A549 (cell line): ENCODE data around the gene ABHD12B. TPM values are rescaled to one million over a fixed set of nuclear protein-coding genes. Genes with fewer than 3 reads are reported as not detected.
A peak's percentile ranks its signal among the peaks of the same experiment; 100 is the strongest.

Experiments used
- ATAC-seq, 2 experiments: fragments of 200-7000 bp in 1 of 2; fragments of >200 bp in 1 of 2; cut with Nextera tagmentation in 1 of 2; cut with Tn5 transposase in 1 of 2; 3 replicates each; pipeline versions ENCODE4 v1.8.0 to v1.9.1; 2018 to 2020; ENCODE audit warnings: mild to moderate bottlenecking in 1 of 2, moderate library complexity in 1 of 2
- CTCF ChIA-PET: fragments of 300-600 bp; sonication (Branson Sonifier 250); formaldehyde crosslinking; extraction: SDS; loops from one replicate; lab custom pipeline; 2021; ENCODE audit warnings: antibody characterized with exemption, inconsistent platforms; lab: Yijun Ruan, JAX
- POLR2A ChIA-PET: fragments of 350-600 bp; formaldehyde crosslinking; extraction: SDS; loops from one replicate; lab custom pipeline; 2021; ENCODE audit warnings: antibody characterized with exemption, inconsistent platforms; lab: Yijun Ruan, JAX
- DNase-seq, 2 experiments: peaks; one replicate each; pipeline versions ENCODE4 v3.0.0 to v3.0.0-alpha.2; 2011 to 2016; ENCODE audit warnings: low read depth in 1 of 2, low spot score in 1 of 2
- FAIRE-seq: peaks from 2 replicates; lab custom pipeline; 2011; peaks lifted over from hg19 to GRCh38; lab: Jason Lieb, UNC
- H3K27ac ChIP-seq, 2 experiments: fragments of >200 bp; sonication (Bioruptor Twin); formaldehyde crosslinking; 3 replicates each; pipeline ENCODE4 v1.5.1; 2016 to 2017
- H3K4me1 ChIP-seq: fragments of >200 bp; sonication (Bioruptor Twin); formaldehyde crosslinking; 3 replicates; pipeline ENCODE4 v1.6.1; 2016
- H3K4me2 ChIP-seq: fragments of >200 bp; sonication (Bioruptor Twin); formaldehyde crosslinking; 3 replicates; pipeline ENCODE4 v1.6.1; 2016
- H3K4me3 ChIP-seq: fragments of >200 bp; sonication (Bioruptor Twin); formaldehyde crosslinking; 3 replicates; pipeline ENCODE4 v1.5.1; 2016
- H3K9me3 ChIP-seq: fragments of >200 bp; sonication (Bioruptor Twin); formaldehyde crosslinking; 3 replicates; pipeline ENCODE4 v1.6.1; 2016
- CBX2 ChIP-seq: fragments of 200-600 bp; sonication (generic); IDR thresholded peaks from 2 replicates; pipeline ENCODE4 v1.6.1; 2016; ENCODE audit warnings: low read depth, mild to moderate bottlenecking, borderline replicate concordance
- CEBPB ChIP-seq, 2 experiments: fragments of >200 bp in 1 of 2; sonication (Bioruptor Twin) in 1 of 2; formaldehyde crosslinking in 1 of 2; IDR thresholded peaks; 2 replicates each; pipeline ENCODE4 v1.6.1; 2012 to 2016
- CHD2 ChIP-seq: fragments of 150-350 bp; IDR thresholded peaks from 2 replicates; pipeline ENCODE4 v1.6.1; 2014; ENCODE audit warnings: low read length; ENCODE audit not compliant: partially characterized antibody
- EHMT2 ChIP-seq: fragments of 200-600 bp; sonication (generic); IDR thresholded peaks from 2 replicates; pipeline ENCODE4 v1.6.1; 2016; ENCODE audit warnings: antibody characterized with exemption, low read depth, mild to moderate bottlenecking, moderate library complexity
- EP300 ChIP-seq, 2 experiments: fragments of >200 bp; sonication (Bioruptor Twin); formaldehyde crosslinking; IDR thresholded peaks; 2 replicates in 1 of 2; 3 replicates in 1 of 2; pipeline ENCODE4 v1.6.1; 2016 to 2017
- FOSB ChIP-seq: fragments of 250-450 bp; sonication (Bioruptor Pico); IDR thresholded peaks from 2 replicates; pipeline ENCODE4 v1.5.0; 2020; ENCODE audit warnings: mild to moderate bottlenecking, moderate library complexity
- FOSL2 ChIP-seq, 2 experiments: fragments of 450-650 bp in 1 of 2; fragments of >200 bp in 1 of 2; sonication (Bioruptor Twin) in 1 of 2; formaldehyde crosslinking; IDR thresholded peaks; 2 replicates each; pipeline versions ENCODE4 v1.5.0 to v1.6.1; 2016 to 2020; ENCODE audit warnings: mild to moderate bottlenecking in 1 of 2, moderate library complexity in 1 of 2
- GATA3 ChIP-seq: IDR thresholded peaks from 2 replicates; pipeline ENCODE4 v1.6.1; 2012; ENCODE audit warnings: borderline replicate concordance
- HDAC2 ChIP-seq: fragments of 200-600 bp; sonication (generic); IDR thresholded peaks from 2 replicates; pipeline ENCODE4 v1.6.1; 2016
- HOXB5 ChIP-seq: fragments of 250-450 bp; sonication (Bioruptor Pico); IDR thresholded peaks from 2 replicates; pipeline ENCODE4 v1.5.0; 2020; ENCODE audit warnings: mild to moderate bottlenecking, moderate library complexity
- JUN ChIP-seq, 2 experiments: fragments of >200 bp; sonication (Bioruptor Twin); formaldehyde crosslinking; IDR thresholded peaks; 2 replicates in 1 of 2; 3 replicates in 1 of 2; pipeline ENCODE4 v1.6.1; 2016 to 2017
- JUNB ChIP-seq: fragments of >200 bp; sonication (Bioruptor Twin); formaldehyde crosslinking; IDR thresholded peaks from 2 replicates; pipeline ENCODE4 v1.6.1; 2016
- MAFK ChIP-seq: fragments of 450-650 bp; IDR thresholded peaks from 2 replicates; pipeline ENCODE4 v1.6.1; 2014; ENCODE audit not compliant: partially characterized antibody
- MAZ ChIP-seq: fragments of 150-350 bp; IDR thresholded peaks from 2 replicates; pipeline ENCODE4 v1.6.1; 2014; ENCODE audit warnings: antibody characterized with exemption, low read depth, low read length, borderline replicate concordance
- MYC ChIP-seq: IDR thresholded peaks from 2 replicates; pipeline ENCODE4 v1.6.1; 2012; ENCODE audit warnings: mild to moderate bottlenecking, inconsistent platforms, low read length, improper control_type of control experiment, borderline replicate concordance
- NFE2L2 ChIP-seq: fragments of 150-350 bp; conservative IDR thresholded peaks from 2 replicates; pipeline ENCODE4 v1.6.1; 2014; ENCODE audit warnings: low read length
- NR3C1 ChIP-seq: fragments of >200 bp; sonication (Bioruptor Twin); formaldehyde crosslinking; IDR thresholded peaks from 3 replicates; pipeline ENCODE4 v1.6.1; 2017
- PHF8 ChIP-seq: fragments of 200-600 bp; sonication (generic); IDR thresholded peaks from 2 replicates; pipeline ENCODE4 v1.6.1; 2016; ENCODE audit warnings: low read depth, mild to moderate bottlenecking, antibody characterized with exemption, moderate library complexity, borderline replicate concordance
- POLR2A ChIP-seq: IDR thresholded peaks from 2 replicates; pipeline ENCODE4 v1.6.1; 2012; ENCODE audit warnings: mild to moderate bottlenecking, low read length
- RARB ChIP-seq: fragments of 250-450 bp; sonication (Bioruptor Pico); IDR thresholded peaks from 2 replicates; pipeline ENCODE4 v1.8.0; 2021; ENCODE audit warnings: mild to moderate bottlenecking, moderate library complexity
- RCOR1 ChIP-seq: fragments of 150-350 bp; IDR thresholded peaks from 2 replicates; pipeline ENCODE4 v1.6.1; 2014; ENCODE audit warnings: antibody characterized with exemption, low read length, low read depth
- RFX5 ChIP-seq: fragments of 450-650 bp; IDR thresholded peaks from 2 replicates; pipeline ENCODE4 v1.7.1; 2014; ENCODE audit warnings: antibody characterized with exemption, mild to moderate bottlenecking, moderate library complexity
- RNF2 ChIP-seq: fragments of 200-600 bp; sonication (generic); IDR thresholded peaks from 2 replicates; pipeline ENCODE4 v1.6.1; 2016; ENCODE audit warnings: low read depth, mild to moderate bottlenecking, antibody characterized with exemption, moderate library complexity, borderline replicate concordance
- TFCP2L1 ChIP-seq: fragments of 250-450 bp; sonication (Bioruptor Pico); IDR thresholded peaks from 2 replicates; pipeline ENCODE4 v1.5.0; 2021; ENCODE audit warnings: mild to moderate bottlenecking
- TP53 ChIP-seq: fragments of 250-450 bp; sonication (Bioruptor Pico); IDR thresholded peaks from 2 replicates; pipeline ENCODE4 v1.5.0; 2021; ENCODE audit warnings: mild to moderate bottlenecking, moderate library complexity
- ZC3H11A ChIP-seq: fragments of 450-650 bp; IDR thresholded peaks from 2 replicates; pipeline ENCODE4 v1.6.1; 2014; ENCODE audit warnings: antibody characterized with exemption, mild to moderate bottlenecking
- ZNF302 ChIP-seq: fragments of 250-450 bp; sonication (Bioruptor Pico); IDR thresholded peaks from 2 replicates; pipeline ENCODE4 v1.9.0; 2021; ENCODE audit warnings: inconsistent platforms, mild to moderate bottlenecking, moderate library complexity
- ZSCAN20 ChIP-seq: fragments of 250-450 bp; sonication (Bioruptor Pico); IDR thresholded peaks from 2 replicates; pipeline ENCODE4 v1.8.0; 2022; ENCODE audit warnings: mild to moderate bottlenecking, moderate library complexity
- WGBS: methylation state at CpG from one replicate; pipeline ENCODE4 v1.1.6; 2017; ENCODE audit errors: missing lambda C conversion rate; 5-methylcytosine and 5-hydroxymethylcytosine counted together
- polyA plus RNA-seq, 4 experiments: library from polyadenylated mRNA; depleted of rRNA in 3 of 4; stranded (reverse); fragments of >200 nt; fragmentation: RNase III in 1 of 4; extraction: RNeasy Plus Mini Kit Qiagen cat#74134 plus additional on column Dnase treatment in 1 of 4; gene quantifications; 2 replicates in 3 of 4; 3 replicates in 1 of 4; pipeline ENCODE4 v1.2.3, GENCODE V29; 2011 to 2017
- TF ChIP-seq, protein P1 (sequence below): fragments of >200 bp; sonication (Bioruptor Twin); formaldehyde crosslinking; IDR thresholded peaks from 2 replicates; pipeline ENCODE4 v1.6.1; 2016
- TF ChIP-seq, protein P2 (sequence below): fragments of >200 bp; sonication (Bioruptor Twin); formaldehyde crosslinking; IDR thresholded peaks from 3 replicates; pipeline ENCODE4 v1.6.1; 2016
- TF ChIP-seq, protein P3 (sequence below): IDR thresholded peaks from 2 replicates; pipeline ENCODE4 v1.6.1; 2012
- TF ChIP-seq, protein P4 (sequence below): fragments of 200-600 bp; sonication (generic); IDR thresholded peaks from 2 replicates; pipeline ENCODE4 v1.6.1; 2016; ENCODE audit warnings: antibody characterized with exemption, mild to moderate bottlenecking, moderate library complexity
- TF ChIP-seq, protein P5 (sequence below): IDR thresholded peaks from 2 replicates; pipeline ENCODE4 v1.6.1; 2012

ABHD12B gene
- polyA plus RNA-seq, 2 of the 4 experiments (the other 2 are of a cell fraction) = not detected

DNA sequence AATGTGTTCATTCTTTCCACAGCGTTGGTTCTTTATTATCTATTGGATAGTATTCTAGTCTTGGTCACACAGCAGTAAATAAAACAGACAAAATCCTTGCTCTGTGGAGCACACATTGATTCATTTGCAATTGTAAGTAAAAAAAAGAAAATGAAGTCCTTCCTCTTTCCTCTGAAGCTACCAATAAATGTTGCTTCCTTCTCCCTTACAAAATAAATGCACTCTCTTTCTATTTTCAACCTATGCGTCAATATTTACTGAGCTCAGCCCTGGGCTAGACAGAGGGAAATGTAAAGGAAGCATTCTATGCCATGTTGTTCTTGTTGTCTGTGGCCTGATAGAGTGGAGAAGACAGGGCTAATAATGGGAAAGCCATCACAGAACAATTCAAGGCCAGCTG lies 2.9 kb downstream of the ABHD12B start:
- TF ChIP-seq EP300 (IDR thresholded peaks at IDR 0.05) (no peak), EHMT2 (no peak), ZNF302 (no peak), NFE2L2 (no peak), FOSL2 (IDR thresholded peaks at IDR 0.05) (no peak), FOSL2 (CRISPR knock-in tag; IDR thresholded peaks at IDR 0.05) (no peak), HOXB5 (CRISPR knock-in tag) (no peak), TFCP2L1 (CRISPR knock-in tag) (no peak), MAFK (no peak), TP53 (CRISPR knock-in tag) (no peak), JUN (IDR thresholded peaks at IDR 0.05) (no peak), PHF8 (no peak), MAZ (no peak), CEBPB (IDR thresholded peaks at IDR 0.05) (no peak), RARB (CRISPR knock-in tag) (no peak), NR3C1 (no peak), ZSCAN20 (no peak), CBX2 (no peak)
- TF ChIP-seq, protein P1, sequence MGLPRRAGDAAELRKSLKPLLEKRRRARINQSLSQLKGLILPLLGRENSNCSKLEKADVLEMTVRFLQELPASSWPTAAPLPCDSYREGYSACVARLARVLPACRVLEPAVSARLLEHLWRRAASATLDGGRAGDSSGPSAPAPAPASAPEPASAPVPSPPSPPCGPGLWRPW = no peak
- TF ChIP-seq, protein P2, sequence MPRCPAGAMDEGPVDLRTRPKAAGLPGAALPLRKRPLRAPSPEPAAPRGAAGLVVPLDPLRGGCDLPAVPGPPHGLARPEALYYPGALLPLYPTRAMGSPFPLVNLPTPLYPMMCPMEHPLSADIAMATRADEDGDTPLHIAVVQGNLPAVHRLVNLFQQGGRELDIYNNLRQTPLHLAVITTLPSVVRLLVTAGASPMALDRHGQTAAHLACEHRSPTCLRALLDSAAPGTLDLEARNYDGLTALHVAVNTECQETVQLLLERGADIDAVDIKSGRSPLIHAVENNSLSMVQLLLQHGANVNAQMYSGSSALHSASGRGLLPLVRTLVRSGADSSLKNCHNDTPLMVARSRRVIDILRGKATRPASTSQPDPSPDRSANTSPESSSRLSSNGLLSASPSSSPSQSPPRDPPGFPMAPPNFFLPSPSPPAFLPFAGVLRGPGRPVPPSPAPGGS = no peak
- TF ChIP-seq, protein P3, sequence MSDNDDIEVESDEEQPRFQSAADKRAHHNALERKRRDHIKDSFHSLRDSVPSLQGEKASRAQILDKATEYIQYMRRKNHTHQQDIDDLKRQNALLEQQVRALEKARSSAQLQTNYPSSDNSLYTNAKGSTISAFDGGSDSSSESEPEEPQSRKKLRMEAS = no peak
- Histone ChIP-seq H3K4me2 (no peak overlapping the region), H3K4me1 (no peaks in the 10 kb centered on the region), H3K27ac (no peak overlapping the region), H3K9me3 (no peaks in the 10 kb centered on the region), H3K4me3 (no peak overlapping the region)
- 49% methylated on average over 2 of the region's 2 CpGs for WGBS
- ChIA-PET POLR2A (no interaction called here), CTCF (interaction anchor here (1.1 to 1.4 kb wide), 2 partner anchors 14 to 16 kb away, joined by 3 to 4 read pairs; no protein-coding TSS in a partner anchor)
- no peak for DNase-seq
- peak in 1 of 2 experiments; percentile 24; a peak in 1 of 6 replicates for ATAC-seq
- no peak for FAIRE-seq

DNA sequence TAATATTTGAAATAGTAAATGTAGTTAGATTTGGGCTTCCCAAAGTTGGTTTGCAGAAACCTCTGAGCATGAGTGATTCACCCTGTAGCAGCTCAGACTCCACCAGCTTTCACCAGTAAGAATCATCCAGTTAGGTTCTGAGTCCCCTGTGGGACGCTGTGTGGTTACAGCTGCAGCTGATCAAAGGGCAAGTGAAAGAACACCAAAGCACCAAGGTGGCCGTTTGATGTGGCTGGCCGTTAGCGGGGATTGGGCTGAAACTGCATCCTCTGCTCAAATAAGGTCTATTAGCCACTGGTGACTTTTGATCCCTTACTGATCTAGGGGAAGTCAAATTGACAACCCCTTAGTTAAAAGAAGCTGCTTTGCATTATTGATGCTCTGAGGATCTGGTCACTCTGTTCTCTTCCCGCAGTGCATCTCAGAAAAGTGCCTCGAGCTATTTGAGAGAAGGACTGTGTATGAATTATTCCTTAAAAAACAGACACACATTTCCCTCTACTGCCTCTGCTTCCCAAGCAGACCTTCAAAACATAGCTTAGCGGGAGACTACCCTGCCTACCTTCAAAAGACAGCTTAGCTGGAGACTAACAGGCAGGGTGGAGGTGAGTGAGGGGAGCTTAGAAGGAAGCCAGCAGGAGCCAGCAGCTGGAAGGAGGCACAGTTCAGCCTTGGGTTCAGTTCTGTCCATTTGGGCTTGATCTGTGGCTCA lies 3.7 kb downstream of the ABHD12B start:
- POLR2A ChIA-PET = interaction anchor here (0.7 kb wide), 1 partner anchor 563 kb away, joined by 3 read pairs; no protein-coding TSS in a partner anchor
- Histone ChIP-seq H3K27ac (no peak overlapping the region), H3K4me2 (no peak overlapping the region), H3K4me1 (no peaks in the 10 kb centered on the region), H3K9me3 (no peaks in the 10 kb centered on the region), H3K4me3 (no peak overlapping the region)
- 64% methylated on average over 7 of the region's 7 CpGs for WGBS
- no peak for DNase-seq
- CTCF ChIA-PET = interaction anchor here (0.9 to 1.4 kb wide), 3 partner anchors 9 to 16 kb away, joined by 3 to 4 read pairs (median 3); no protein-coding TSS in a partner anchor
- peak in 1 of 2 experiments; percentile 40; a peak in 2 of 6 replicates for ATAC-seq
- no peak for FAIRE-seq
- TF ChIP-seq ZC3H11A = no peak
- no peak for TF ChIP-seq RNF2
- no peak for TF ChIP-seq RFX5
- TF ChIP-seq RCOR1 = no peak
- TF ChIP-seq, protein P3 = no peak
- TF ChIP-seq HDAC2 = no peak
- TF ChIP-seq, protein P4, sequence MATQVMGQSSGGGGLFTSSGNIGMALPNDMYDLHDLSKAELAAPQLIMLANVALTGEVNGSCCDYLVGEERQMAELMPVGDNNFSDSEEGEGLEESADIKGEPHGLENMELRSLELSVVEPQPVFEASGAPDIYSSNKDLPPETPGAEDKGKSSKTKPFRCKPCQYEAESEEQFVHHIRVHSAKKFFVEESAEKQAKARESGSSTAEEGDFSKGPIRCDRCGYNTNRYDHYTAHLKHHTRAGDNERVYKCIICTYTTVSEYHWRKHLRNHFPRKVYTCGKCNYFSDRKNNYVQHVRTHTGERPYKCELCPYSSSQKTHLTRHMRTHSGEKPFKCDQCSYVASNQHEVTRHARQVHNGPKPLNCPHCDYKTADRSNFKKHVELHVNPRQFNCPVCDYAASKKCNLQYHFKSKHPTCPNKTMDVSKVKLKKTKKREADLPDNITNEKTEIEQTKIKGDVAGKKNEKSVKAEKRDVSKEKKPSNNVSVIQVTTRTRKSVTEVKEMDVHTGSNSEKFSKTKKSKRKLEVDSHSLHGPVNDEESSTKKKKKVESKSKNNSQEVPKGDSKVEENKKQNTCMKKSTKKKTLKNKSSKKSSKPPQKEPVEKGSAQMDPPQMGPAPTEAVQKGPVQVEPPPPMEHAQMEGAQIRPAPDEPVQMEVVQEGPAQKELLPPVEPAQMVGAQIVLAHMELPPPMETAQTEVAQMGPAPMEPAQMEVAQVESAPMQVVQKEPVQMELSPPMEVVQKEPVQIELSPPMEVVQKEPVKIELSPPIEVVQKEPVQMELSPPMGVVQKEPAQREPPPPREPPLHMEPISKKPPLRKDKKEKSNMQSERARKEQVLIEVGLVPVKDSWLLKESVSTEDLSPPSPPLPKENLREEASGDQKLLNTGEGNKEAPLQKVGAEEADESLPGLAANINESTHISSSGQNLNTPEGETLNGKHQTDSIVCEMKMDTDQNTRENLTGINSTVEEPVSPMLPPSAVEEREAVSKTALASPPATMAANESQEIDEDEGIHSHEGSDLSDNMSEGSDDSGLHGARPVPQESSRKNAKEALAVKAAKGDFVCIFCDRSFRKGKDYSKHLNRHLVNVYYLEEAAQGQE = no peak
- TF ChIP-seq, protein P5, sequence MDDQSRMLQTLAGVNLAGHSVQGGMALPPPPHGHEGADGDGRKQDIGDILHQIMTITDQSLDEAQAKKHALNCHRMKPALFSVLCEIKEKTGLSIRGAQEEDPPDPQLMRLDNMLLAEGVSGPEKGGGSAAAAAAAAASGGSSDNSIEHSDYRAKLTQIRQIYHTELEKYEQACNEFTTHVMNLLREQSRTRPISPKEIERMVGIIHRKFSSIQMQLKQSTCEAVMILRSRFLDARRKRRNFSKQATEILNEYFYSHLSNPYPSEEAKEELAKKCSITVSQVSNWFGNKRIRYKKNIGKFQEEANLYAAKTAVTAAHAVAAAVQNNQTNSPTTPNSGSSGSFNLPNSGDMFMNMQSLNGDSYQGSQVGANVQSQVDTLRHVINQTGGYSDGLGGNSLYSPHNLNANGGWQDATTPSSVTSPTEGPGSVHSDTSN = no peak
- TF ChIP-seq CHD2 = no peak
- TF ChIP-seq, protein P1 = no peak
- no peak for TF ChIP-seq MAZ
- no peak for TF ChIP-seq MYC
- TF ChIP-seq TP53 (CRISPR knock-in tag) = no peak
- no peak for TF ChIP-seq JUNB
- TF ChIP-seq POLR2A = no peak
- no peak for TF ChIP-seq FOSB (CRISPR knock-in tag)
- no peak for TF ChIP-seq GATA3
